SU-DHL-6 (cell line): Measurements from ENCODE around the gene ITSN1.

Experiments
- EZH2phosphoT487 ChIP-seq: fragments of 200-600 bp; sonication (generic), shearing (Covaris generic); conservative IDR thresholded peaks from 2 replicates; pipeline ENCODE4 v1.6.1; 2018; ENCODE audit warnings: mild to moderate bottlenecking, antibody characterized with exemption, low read length, moderate library complexity, mixed read lengths
- TF ChIP-seq, protein P1 (sequence below): fragments of 200-600 bp; sonication (generic); IDR thresholded peaks from one replicate; pipeline ENCODE4 v1.5.1; 2017; ENCODE audit warnings: antibody characterized with exemption, mild to moderate bottlenecking, low read length, moderate library complexity; ENCODE audit not compliant: insufficient read depth, poor library complexity, severe bottlenecking

DNA sequence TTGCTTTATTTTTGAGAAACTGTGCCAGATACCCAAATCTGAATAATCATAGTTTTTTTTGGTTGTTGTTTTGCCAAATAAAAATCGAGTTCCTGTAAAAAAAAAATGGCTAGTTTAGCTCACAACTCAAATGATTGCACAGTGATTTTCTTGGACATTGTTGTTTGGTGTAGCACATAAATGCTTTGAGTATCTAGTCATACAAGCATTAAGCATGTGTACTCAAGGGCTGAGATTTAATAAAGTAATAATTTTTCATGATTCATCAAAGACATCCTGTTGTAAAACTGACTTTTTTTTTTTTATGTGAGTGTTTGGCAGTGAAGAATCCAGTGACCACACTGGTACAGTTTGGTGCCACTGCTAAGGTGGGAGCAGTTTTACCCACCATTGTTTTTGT lies 18.8 kb downstream of the ITSN1 start:
- TF ChIP-seq, protein P1, sequence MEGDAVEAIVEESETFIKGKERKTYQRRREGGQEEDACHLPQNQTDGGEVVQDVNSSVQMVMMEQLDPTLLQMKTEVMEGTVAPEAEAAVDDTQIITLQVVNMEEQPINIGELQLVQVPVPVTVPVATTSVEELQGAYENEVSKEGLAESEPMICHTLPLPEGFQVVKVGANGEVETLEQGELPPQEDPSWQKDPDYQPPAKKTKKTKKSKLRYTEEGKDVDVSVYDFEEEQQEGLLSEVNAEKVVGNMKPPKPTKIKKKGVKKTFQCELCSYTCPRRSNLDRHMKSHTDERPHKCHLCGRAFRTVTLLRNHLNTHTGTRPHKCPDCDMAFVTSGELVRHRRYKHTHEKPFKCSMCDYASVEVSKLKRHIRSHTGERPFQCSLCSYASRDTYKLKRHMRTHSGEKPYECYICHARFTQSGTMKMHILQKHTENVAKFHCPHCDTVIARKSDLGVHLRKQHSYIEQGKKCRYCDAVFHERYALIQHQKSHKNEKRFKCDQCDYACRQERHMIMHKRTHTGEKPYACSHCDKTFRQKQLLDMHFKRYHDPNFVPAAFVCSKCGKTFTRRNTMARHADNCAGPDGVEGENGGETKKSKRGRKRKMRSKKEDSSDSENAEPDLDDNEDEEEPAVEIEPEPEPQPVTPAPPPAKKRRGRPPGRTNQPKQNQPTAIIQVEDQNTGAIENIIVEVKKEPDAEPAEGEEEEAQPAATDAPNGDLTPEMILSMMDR, result no peak
- no peak for TF ChIP-seq EZH2phosphoT487
